ENCODE results near the gene AGBL4.

GRCh38 chr1:48671578-48671977, 1352.2 kb downstream of the AGBL4 start:
- TF ChIP-seq CTCF (IDR thresholded peaks at IDR 0.05) = no peak
- no peak for TF ChIP-seq POLR2AphosphoS5 (IDR thresholded peaks at IDR 0.05)
- no peak for TF ChIP-seq POLR2A (IDR thresholded peaks at IDR 0.05; ENCODE audit: low read depth)
